ENCODE measurements around the gene SVEP1. TPM values are rescaled to one million over a fixed set of nuclear protein-coding genes. Genes with fewer than 3 reads are reported as not detected.

Gene SVEP1
- total RNA-seq, 1 donor from 2014 or later, result 0.35 TPM

DNA sequence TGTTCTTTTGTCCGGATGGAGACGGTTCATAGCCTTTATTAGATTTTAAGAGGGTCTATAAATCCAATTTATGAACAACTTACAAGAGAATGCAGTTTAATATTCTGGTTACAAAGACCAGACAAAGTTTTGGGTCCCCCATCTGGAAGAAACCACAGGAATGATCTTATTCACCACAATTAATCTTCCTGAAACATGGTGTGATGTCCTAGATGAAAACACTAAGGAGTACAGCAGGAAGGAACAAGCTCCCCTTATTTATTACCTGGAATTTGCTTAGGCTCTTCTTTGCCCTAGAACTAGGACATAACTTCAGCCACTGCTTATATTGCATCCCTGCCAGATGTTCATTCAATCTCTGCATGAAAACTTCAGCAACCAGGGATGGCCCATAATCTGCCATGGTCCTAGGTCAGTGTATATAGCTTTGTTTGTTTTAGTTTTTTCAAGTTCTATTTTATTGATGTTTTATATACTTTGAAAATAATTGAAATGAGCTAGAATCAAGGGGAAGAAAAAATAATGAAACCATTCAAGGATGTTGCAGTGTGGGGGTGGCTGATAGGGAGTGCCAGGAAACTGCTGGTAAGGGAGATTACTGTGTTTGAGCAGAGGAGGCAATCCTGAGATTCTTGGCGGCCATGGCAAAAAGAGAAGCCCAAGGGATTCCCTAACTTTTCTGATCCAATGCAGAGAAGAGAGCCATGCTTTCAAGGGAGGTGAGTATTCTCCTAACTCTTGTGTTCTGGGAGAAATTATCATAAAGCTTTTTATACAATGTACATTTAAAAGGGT is 258.7 kb downstream of the SVEP1 start:
- TF ChIP-seq, protein P1, sequence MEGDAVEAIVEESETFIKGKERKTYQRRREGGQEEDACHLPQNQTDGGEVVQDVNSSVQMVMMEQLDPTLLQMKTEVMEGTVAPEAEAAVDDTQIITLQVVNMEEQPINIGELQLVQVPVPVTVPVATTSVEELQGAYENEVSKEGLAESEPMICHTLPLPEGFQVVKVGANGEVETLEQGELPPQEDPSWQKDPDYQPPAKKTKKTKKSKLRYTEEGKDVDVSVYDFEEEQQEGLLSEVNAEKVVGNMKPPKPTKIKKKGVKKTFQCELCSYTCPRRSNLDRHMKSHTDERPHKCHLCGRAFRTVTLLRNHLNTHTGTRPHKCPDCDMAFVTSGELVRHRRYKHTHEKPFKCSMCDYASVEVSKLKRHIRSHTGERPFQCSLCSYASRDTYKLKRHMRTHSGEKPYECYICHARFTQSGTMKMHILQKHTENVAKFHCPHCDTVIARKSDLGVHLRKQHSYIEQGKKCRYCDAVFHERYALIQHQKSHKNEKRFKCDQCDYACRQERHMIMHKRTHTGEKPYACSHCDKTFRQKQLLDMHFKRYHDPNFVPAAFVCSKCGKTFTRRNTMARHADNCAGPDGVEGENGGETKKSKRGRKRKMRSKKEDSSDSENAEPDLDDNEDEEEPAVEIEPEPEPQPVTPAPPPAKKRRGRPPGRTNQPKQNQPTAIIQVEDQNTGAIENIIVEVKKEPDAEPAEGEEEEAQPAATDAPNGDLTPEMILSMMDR (conservative IDR thresholded peaks at IDR 0.05; ENCODE audit: low read depth, low read length), result no peak
- no peak for DNase-seq (ENCODE audit: low read depth)
- H3K4me3 ChIP-seq (ENCODE audit: low read depth, low read length), result no peak overlapping the region

DNA sequence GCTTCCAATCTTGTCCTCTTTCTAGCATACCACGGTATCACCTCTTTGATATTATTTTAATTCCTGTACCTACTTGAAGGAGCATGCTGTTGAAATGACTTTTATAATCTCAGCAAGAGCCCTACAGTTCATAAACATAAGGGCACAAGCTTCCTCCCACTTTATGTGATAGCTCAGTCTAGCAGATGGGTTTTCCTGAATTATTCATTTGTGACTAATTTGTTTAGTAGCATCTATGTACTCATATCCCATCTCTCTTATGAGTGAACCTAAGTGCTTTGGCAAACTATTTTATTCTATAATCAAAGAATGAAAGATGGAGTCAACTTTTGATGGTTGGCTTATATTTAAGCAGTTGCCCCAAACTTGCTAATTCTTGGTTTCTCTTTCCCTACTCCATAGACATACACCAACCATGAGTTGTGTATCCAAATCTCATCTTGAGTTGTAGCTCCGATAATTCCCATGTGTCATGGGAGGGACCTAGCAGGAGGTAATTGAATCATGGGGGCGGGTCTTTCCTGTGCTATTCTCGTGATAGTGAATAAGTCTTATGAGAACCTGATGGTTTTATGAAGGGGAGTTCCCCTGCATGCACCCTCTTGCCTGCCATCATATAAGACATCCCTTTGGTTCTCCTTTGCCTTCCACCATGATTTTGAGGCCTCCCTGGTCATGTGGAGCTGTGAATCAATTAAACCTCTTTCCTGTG is 259.6 kb downstream of the SVEP1 start:
- H3K4me3 ChIP-seq (ENCODE audit: low read depth, low read length), result no peak overlapping the region

DNA sequence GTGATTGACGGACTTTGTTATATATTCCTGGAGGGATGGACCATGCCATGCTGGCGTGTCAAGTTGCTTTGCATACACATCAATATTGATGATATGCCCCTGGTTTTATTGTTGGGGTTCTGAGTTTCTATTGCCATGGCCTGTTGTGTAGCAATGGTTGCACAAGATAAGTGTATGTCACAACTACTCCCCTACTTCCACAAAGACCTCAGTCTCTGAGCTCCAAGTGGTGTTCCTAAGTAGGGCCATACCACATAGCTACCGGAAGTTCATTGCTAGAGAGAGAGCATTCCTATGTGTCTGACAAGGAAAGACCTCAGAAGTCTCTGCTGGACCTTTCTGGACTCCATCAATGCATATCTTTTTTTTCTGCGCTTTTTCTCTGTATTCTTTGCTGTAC is 261.6 kb downstream of the SVEP1 start:
- no peak for DNase-seq (ENCODE audit: low read depth)
- no peak overlapping the region for H3K4me3 ChIP-seq (ENCODE audit: low read depth, low read length)
- TF ChIP-seq, protein P1 (conservative IDR thresholded peaks at IDR 0.05; ENCODE audit: low read depth, low read length), result no peak

More for the DNA sequence above, 259.6 kb downstream of the SVEP1 start:
- TF ChIP-seq, protein P1 (conservative IDR thresholded peaks at IDR 0.05; ENCODE audit: low read depth, low read length), result no peak
- no peak for DNase-seq (ENCODE audit: low read depth)

DNA sequence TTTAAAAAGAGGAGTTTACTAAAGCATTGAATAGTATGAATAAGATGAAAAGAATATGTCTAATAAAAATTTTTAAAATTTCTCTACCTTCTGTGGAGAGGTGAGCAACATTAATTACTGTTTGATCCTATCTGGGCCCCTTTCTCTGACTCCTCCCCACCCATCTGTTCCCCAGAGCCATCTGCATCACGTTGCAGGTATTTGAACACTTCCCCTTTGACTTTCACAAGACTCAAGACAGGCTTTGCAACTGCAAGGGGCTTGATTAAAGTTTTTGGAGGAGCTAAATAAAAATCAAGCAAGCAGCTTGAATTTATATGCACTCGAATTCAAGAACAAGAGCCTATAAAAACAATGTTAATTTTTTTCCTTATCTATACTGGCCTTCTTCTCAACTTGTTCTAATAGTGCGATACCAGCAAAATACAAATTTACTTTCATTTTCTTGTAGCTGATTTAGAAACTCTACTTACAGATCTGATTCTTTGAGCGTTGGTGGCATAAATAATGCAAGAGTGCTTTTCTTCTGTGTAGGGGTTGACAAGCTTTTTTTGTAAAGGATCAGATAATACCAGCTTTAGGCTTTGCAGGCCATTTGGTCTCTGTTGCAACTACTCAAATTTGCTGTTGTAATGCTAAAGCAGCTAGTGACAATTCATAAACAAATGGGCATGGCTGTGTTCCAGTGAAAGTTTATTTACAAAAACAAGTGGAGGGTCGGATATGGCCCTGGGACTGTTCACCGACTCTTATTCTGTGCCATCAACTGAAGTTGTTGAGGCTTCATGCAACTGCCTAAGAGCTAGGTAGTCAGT is 263.1 kb downstream of the SVEP1 start:
- H3K4me3 ChIP-seq (ENCODE audit: low read depth, low read length), result no peak overlapping the region
- TF ChIP-seq, protein P1 (conservative IDR thresholded peaks at IDR 0.05; ENCODE audit: low read depth, low read length), result no peak
- no peak for DNase-seq (ENCODE audit: low read depth)

Other genes starting within 250 kb of the SVEP1 start
- gene TXNDC8, start 241.9 kb downstream of the SVEP1 start, total RNA-seq, result not detected in 2 replicates
- not detected in 2 replicates for gene MUSK, start 89.0 kb upstream of the SVEP1 start, total RNA-seq

Measured in epithelial cell of proximal tubule (primary cell).